Activated naive CD4-positive, alpha-beta T cell treated with anti-CD3 and anti-CD28 coated beads, Interleukin-2, amount 50 U/mL, for 72 hours (primary cell): ENCODE results near the gene PAX2. TPM values are rescaled to one million over a fixed set of nuclear protein-coding genes. Genes with fewer than 3 reads are reported as not detected.

Experiments used
- total RNA-seq, 2 donors: library from RNA; stranded (reverse); gene quantifications; one replicate each; pipeline ENCODE4 v1.2.3, GENCODE V29; 2022

PAX2 gene
- total RNA-seq, 2 donors from 2014 or later, result not detected

Other genes starting within 250 kb of the PAX2 start
- gene SEC31B, start 225.7 kb upstream of the PAX2 start, total RNA-seq, result 100 to 1,000 TPM in 1 of 2 donors, 10 to 100 TPM in 1; 60.8 to 121 TPM
- 100 to 1,000 TPM; 326 to 391 TPM for gene NDUFB8, start 215.7 kb upstream of the PAX2 start, total RNA-seq
- gene HIF1AN, start 209.6 kb upstream of the PAX2 start, total RNA-seq, result 10 to 100 TPM; 43.7 to 48.1 TPM
- 10 to 100 TPM; 34.8 to 67.1 TPM for gene SLF2, start 167.4 kb downstream of the PAX2 start, total RNA-seq
- 1 to 10 TPM in 1 of 2 donors, under 1 TPM in 1; 0.39 to 3.2 TPM for gene SEMA4G, start 223.9 kb downstream of the PAX2 start, total RNA-seq
- gene MRPL43, start 241.9 kb downstream of the PAX2 start, total RNA-seq, result 10 to 100 TPM; 42.4 to 53.3 TPM
- gene TWNK, start 242.0 kb downstream of the PAX2 start, total RNA-seq, result 10 to 100 TPM; 11.6 to 17.0 TPM